Dedifferentiated amniotic fluid mesenchymal stem cell (primary cell): Measurements from ENCODE around the gene RPP40.
"Not testable (repeated sequence)": the region's sequence is repeated elsewhere in the genome, so short reads cannot be mapped to it uniquely, and the experiment has no call there.

Source experiments
- DNase-seq: peaks from one replicate; pipeline ENCODE4 v3.0.0-alpha.2; 2016; ENCODE audit errors: extremely low spot score

Gene RPP40

GRCh38 chr6:5003604-5004372, at the start of gene RPP40:
RPP40 (minus strand) TSS chr6:5004037; CDS start chr6:5004002, 35 bp downstream.
- DNase-seq, result peak; percentile 96

DNA sequence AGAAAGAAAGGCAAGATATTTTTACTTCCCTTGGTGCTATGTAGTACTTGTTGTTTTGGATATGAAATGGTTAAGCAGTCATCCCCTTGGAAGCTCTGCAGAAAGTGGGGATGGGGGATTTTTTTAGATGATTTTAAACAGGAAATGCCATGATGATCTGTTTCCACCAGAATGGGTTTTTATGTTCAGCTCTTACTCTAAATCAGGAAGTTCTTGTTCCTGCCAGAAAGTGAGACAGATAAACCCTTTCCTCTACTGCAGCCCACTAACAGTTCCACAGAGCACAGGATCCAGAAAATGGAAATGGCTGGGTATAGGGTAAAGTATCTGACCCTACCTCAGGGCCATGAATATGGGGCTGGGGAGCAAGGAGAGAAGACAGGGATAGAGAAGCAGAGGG, 49.2 kb upstream of the RPP40 start:
- DNase-seq, result no peak

DNA sequence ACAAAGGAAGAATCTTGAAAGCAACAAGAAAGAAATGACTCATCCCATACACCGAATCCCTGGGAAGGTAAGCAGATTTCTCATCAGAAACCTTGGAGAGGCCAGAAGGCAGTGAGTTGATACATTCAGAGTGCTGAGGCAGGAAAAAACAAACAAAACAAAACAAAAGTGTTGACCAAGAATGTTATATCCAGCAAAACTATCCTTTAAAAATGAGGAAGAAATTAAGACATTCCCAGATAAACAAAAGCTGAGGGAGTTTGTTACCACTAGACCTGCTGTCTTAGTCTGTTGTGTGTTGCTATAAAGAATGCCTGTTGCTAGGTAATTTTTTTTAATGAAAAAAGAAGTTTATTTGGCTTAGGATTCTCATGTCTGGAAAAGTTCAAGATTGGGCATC, 47.6 kb upstream of the RPP40 start:
- no peak for DNase-seq

DNA sequence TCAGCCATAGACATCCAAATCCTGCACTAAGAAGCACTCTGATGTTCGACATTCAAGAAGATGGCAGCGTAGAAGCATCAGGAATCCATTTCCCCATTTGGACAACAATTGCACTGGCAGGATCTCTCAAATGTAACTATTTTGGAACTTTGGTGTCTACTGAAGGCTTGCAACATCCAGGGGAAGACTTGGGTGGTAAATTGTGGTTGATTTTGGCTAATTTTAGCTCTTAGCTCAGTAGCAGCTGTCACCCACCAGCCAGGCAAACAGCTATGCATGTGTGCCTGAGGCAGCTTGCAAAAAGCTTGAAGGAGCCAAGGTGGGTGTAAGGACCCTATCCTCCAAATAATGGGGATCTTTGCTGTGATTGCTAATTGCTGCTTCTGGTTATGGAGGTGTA, 46.2 kb upstream of the RPP40 start:
- DNase-seq, result no peak

GRCh38 chr6:5046430-5046829, 42.6 kb upstream of the RPP40 start:
- no peak for DNase-seq

- no peak for DNase-seq
Observed at GRCh38 chr6:5045416-5045815, 41.6 kb upstream of the RPP40 start.

- no peak for DNase-seq
Observed at GRCh38 chr6:5044866-5045265, 41.0 kb upstream of the RPP40 start.

DNA sequence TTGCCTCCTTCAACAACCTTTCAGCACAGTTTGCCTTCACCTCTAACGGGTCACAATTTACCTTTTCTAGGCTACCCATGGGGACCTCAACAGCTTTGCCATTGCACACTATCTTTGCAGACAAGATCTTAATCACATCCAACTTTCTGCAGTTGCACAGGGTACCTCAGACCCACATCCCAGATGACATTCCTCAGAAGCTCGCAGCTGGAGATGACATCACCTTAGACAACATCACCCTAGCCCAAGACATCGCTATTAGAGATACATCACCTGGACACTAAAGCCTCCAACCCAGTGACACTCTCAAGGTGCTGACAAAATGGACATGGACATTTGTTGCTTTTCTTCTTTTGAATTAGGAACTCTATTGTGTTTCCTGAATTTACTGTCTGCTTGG, 38.6 kb upstream of the RPP40 start:
- no peak for DNase-seq

DNA sequence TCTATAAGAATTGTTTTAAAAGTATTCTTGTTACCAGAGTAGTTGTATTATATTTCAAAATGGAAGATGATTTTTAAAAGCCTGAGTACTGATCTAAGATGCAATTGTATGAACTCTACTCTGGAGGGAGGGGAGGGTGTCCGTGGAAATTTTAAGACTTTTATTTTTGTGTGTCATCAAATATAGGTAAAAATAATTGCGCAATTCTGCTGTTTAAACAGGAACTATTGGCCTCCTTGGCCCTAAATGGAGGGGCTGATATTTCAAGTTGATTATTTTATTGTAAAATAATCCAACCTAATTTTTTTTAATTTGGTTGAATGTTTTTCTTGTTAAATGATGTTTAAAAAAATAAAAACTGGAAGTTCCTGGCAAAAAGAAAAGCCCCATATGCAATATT, 38.1 kb upstream of the RPP40 start:
- no peak for DNase-seq

DNA sequence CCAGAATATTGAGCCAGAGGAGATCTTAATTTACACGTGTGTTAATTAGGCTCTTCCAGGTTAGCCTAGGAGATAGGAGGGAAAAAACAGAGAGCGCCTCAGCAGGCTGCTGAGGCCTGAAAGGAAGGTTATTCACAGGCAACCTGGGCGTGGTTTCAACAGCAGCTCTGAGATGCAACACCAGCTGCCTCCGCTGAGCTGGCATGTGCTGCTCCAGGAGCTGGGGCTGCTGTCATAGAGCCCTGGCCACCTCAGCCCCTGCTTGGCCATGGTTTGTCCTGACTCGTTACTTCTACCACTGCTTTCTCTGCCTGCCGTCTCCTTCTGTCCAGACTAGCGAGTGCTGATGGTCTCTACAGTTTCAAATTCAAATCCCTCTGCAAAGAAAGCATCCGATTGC, 32.4 kb upstream of the RPP40 start:
- DNase-seq, result no peak

- no peak for DNase-seq
Observed at GRCh38 chr6:5034736-5035135, 30.9 kb upstream of the RPP40 start.

DNA sequence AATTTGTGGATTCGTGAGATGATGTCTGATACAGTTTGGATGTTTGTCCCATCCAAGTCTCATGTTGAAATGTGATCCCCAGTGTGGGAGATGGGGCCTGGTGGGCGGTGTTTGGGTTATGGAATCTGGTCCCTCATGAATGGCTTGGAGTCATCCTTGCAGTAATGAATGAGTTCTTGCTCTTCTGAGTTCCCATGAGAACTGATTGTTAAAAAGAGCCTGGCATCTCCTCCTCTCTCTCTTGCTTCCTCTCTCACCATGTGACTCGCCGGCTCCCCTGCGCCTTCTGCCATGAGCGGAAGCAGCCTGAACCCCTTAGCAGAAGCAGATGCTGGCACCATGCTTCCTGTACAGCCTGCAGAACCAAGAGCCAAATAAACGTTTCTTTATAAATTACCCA, 30.5 kb upstream of the RPP40 start:
- DNase-seq, result no peak

DNA sequence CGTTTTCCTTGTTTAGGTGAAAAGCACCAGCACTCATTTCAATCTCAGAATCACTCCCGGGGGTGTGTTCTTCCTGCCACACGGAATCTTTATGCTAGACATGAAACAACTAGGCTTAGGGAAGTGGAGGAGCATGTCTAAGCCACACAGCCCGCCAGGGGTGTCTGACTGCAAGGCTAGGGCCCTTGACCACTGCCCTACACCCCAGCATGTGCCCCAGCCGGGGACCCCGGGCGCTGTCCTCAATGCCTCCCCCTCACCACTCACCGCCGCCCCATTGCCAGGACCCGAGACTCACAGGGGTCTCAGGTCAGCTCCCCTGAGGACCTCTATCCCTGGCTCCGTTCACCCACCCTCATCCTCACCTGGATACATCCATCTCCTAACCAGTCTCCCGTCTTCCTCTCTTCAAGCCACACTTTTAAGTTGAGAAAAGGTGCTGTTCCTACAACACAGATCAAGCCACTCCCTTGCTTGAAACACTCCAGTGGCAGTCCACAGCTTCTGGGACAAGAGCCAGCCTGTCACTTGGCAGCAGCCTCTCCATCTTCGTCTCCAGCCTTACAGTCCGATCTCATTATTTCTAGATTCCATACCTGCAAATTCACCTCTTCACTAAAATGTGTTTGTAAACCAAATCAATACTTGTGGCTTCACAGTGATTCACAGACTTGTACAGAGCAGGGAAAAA, 29.5 kb upstream of the RPP40 start:
- DNase-seq, result not testable (repeated sequence)

- DNase-seq, result not testable (repeated sequence)
Observed at GRCh38 chr6:5032706-5033105, 28.9 kb upstream of the RPP40 start.

GRCh38 chr6:5031150-5031549, 27.3 kb upstream of the RPP40 start:
- no peak for DNase-seq

DNA sequence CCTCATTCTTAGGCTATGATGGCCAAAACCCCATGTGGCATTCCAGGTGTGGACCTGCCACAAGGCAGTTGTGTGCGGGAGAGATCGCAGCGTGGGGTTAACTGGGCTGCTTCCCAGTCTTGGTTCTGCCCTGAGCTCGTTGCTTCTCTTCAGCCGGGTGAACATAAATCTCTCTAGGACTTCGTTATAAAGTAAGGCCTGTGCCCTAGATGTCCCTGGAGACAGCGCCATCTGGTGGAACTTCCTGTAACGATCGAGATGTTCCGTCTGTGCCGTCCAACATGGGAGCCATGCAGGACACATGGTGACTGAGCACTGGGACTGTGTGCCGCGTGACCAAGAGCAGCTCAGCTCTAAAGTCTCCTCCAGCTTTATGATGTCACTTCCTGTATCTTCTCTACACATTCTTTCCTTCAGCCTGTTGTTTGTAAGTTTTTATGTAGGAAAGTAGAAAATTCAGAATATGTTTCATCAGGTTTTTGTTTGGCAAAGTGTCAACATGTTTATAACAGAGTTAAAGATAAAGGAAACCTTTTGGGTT, 26.8 kb upstream of the RPP40 start:
- DNase-seq, result peak; percentile 52

GRCh38 chr6:5029609-5030008, 25.8 kb upstream of the RPP40 start:
- no peak for DNase-seq

DNA sequence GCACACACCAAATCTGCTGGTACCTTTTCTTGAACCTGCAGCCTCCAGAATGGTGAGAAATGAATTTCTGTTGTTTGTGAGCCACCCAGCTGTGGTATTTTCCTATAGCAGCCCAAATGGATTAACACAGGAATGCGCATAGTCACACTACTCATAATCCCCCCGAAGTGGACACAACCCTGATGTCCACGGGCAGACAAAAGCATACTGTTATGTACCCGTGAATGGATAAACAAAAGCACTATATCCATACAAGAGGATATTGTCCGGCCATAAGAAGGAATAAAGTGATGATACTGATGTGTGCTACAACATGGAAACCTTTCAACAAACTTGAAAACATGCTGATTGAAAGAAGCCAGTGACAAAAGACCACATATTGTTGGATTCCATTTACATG, 25.1 kb upstream of the RPP40 start:
- DNase-seq, result no peak

- no peak for DNase-seq
Observed at GRCh38 chr6:5028301-5028700, 24.5 kb upstream of the RPP40 start.

DNA sequence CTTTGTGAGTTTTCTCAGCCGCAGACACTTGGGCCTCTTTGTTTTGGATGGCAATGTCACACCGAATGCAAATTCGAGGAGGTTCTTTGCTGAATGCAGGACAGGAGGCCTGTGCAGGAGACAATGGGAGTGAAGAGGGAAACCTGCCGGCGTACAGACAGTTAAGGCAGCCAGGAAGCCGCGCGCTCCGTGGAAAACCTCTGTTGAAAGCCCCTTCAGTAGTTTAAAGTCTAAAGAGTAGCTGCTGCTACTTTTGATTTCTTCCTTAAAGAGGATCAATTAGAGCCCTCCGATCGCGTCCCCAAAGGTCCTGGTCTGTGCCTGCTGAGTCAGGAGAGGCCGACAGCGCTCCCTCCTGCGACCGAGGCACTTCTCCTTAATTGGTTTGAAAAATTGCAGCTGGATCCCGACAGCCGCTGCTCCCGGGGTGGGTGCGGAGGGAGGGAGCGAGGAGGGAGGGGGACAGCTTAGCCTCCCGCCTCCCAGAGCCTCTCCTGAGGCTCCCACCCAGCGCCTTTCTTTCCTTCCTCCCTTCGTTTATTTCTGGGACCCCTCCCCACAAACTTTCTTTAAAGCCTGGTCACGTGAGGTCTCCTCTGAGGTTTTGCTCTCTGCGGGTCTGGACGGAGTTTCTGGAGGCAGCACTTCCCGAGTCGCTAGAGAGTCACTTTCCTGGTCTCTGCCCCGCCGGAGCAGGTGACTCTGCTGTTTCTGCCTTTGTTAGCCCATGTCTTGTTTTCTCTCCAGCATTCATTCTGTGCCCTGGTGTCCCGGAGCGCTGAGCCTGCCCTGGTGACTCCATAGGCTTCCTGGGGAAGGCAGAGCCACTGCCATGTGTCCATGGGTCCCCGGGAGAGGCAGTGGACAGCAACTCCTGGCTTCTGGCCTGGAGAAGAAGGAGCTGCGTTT, 22.3 kb upstream of the RPP40 start:
- DNase-seq, result peak; percentile 56

DNA sequence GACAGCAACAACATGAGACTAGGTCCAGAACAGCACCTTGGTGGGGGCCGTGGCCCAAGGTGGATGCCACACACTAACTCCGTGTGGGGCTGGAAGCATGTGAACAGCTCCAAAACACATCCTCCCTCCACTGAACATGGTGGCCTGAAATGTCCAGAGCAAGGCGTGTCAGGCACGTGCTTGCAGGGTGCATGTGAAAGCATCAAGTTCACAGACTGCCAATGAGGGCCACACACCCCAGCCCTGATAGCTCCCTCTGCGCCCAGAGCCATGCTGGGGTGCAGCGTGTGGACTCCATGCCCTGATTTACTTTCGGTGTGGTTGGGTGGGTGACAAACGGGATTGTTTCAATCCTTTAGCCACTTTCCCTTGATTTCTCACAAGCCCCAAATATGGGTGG, 20.1 kb upstream of the RPP40 start:
- DNase-seq, result no peak

DNA sequence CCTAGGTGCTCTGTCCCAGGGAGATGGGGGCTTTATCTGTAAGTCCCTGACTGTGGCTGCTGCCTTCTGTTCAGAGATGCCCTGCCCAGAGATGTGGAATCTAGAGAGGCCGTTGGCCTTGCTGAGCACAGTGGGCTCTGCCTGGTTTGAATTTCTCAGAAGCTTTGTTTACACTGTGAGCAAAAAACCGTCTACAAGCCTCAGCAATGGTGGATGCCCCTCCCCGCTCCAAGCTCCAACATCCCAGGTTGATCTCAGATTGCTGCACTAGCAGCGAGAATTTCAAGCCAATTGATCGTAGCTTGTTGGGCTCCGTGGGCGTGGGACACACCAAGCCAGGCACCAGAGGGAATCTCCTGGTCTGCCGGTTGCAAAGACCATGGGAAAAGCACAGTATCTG, 16.3 kb upstream of the RPP40 start:
- no peak for DNase-seq
